Measurements from ENCODE around the gene USP26. TPM values are rescaled to one million over a fixed set of nuclear protein-coding genes. Genes with fewer than 3 reads are reported as not detected.
"Not testable (repeated sequence)": the region's sequence is repeated elsewhere in the genome, so short reads cannot be mapped to it uniquely, and the experiment has no call there.

Gene USP26
- total and polyA plus RNA-seq, 4 experiments from 2014 or later: not detected

DNA sequence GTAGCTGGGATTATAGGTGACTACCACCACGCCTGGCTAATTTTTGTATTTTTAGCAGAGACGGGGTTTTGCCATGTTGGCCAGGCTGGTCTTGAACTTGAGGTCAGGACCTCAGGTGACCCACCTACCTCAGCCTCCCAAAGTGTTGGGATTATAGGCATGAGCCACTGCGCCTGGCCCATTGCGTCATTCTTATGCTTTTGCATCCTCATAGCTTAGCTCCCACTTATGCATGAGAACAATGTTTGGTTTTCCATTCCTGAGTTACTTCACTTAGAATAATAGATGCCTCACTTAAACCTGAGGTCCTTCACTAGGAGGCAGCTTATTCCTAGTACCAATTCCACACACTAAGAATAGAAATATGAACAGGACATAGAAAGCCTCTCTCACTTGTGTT, 11.9 kb downstream of the USP26 start:
- H3K4me1 ChIP-seq (ENCODE audit: insufficient read depth, low read length); H3K4me3 ChIP-seq (ENCODE audit: low read length in 2 of 2); H3K27me3 Mint-ChIP-seq; H3K27me3 ChIP-seq (ENCODE audit: insufficient read depth, low read length); H3K36me3 Mint-ChIP-seq; CTCF ChIA-PET (ENCODE audit: partially characterized antibody); intact Hi-C loops (cut with micrococcal nuclease); H3K4me3 Mint-ChIP-seq; H3K27ac ChIP-seq (ENCODE audit: low read depth, low read length); H3K9me3 ChIP-seq (ENCODE audit: control insufficient read depth in 1 of 2, low read length in 2 of 2); H3K36me3 ChIP-seq (ENCODE audit: insufficient read depth, low read length); DNase-seq; POLR2A ChIA-PET (ENCODE audit: partially characterized antibody); H3K9me3 Mint-ChIP-seq; H3K27ac Mint-ChIP-seq; H3K4me1 Mint-ChIP-seq: not testable (repeated sequence)

DNA sequence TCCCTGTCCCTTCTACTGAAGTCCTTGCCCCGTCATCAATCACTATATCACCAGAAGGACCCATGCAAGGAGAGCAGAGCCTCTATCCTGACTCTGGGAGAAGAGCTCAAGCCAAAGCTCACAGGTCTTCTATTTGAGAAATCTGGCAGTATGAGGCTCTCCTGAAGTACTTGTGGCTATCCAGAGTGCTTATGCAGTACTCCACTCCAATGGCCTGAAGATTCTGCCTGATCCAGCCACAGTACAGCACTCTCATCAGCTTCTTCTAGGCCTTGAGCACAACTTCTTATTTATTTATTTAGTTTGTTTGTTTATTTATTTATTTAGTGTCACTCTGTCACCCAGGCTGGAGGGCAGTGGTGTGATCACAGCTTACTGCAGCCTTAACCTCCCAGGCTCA, 13.0 kb downstream of the USP26 start:
- Mint-ChIP-seq H3K4me1 (peaks cover 0 to 5% (median 2%) of the 10 kb centered on the region in 4 donors), H3K27me3 (peaks cover 0 to 1% of the 10 kb centered on the region in 2 donors), H3K27ac (no peak overlapping the region), H3K9me3 (no peaks in the 10 kb centered on the region), H3K4me3 (no peak overlapping the region), H3K36me3 (no peaks in the 10 kb centered on the region)
- Histone ChIP-seq H3K9me3 (ENCODE audit: control insufficient read depth in 1 of 2, low read length in 2 of 2) (no peaks in the 10 kb centered on the region), H3K4me1 (ENCODE audit: insufficient read depth, low read length) (no peaks in the 10 kb centered on the region), H3K4me3 (ENCODE audit: low read length in 2 of 2) (no peak overlapping the region), H3K27ac (ENCODE audit: low read depth, low read length) (no peak overlapping the region), H3K36me3 (ENCODE audit: insufficient read depth, low read length) (no peaks in the 10 kb centered on the region), H3K27me3 (ENCODE audit: insufficient read depth, low read length) (no peaks in the 10 kb centered on the region)
- CTCF ChIA-PET (ENCODE audit: partially characterized antibody): no interaction called here
- intact Hi-C loops (cut with micrococcal nuclease): no loop called here
- DNase-seq: no peak
- POLR2A ChIA-PET (ENCODE audit: partially characterized antibody): no interaction called here

DNA sequence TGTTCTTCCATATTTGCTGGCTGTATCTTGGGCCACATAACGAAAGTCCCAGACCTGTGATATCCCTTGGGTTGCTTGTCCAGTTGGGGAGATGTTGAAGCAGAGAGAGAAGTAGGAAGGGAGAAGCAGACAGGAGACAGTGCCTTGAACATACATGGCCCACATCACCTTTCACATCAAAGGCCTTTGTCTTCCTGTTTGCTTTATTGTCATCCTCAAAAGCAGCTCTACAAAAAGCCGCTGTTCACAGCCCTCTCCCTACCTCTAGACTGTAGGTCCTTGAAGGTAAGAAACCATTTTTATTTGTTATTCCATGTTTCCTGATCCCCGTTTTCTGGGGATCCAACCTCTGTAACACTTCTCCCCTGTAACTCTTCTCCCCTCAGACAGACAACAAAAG, 14.9 kb downstream of the USP26 start:
- H3K9me3 ChIP-seq (ENCODE audit: control insufficient read depth in 1 of 2, low read length in 2 of 2): no peaks in the 10 kb centered on the region
- DNase-seq: no peak
- H3K27ac Mint-ChIP-seq: no peak overlapping the region
- no peak overlapping the region for H3K4me3 ChIP-seq (ENCODE audit: low read length in 2 of 2)
- H3K36me3 ChIP-seq (ENCODE audit: insufficient read depth, low read length): no peaks in the 10 kb centered on the region
- no peaks in the 10 kb centered on the region for H3K27me3 ChIP-seq (ENCODE audit: insufficient read depth, low read length)
- ChIA-PET CTCF (ENCODE audit: partially characterized antibody) (no interaction called here), POLR2A (ENCODE audit: partially characterized antibody) (no interaction called here)
- no peak overlapping the region for H3K4me3 Mint-ChIP-seq
- H3K36me3 Mint-ChIP-seq: no peaks in the 10 kb centered on the region
- intact Hi-C loops (cut with micrococcal nuclease): no loop called here
- H3K9me3 Mint-ChIP-seq: peaks cover 0 to 2% (median 0%) of the 10 kb centered on the region in 8 donors
- H3K4me1 Mint-ChIP-seq: peaks cover 0 to 5% (median 2%) of the 10 kb centered on the region in 4 donors
- H3K27ac ChIP-seq (ENCODE audit: low read depth, low read length): no peak overlapping the region
- peaks cover 0 to 1% of the 10 kb centered on the region in 2 donors for H3K27me3 Mint-ChIP-seq
- H3K4me1 ChIP-seq (ENCODE audit: insufficient read depth, low read length): no peaks in the 10 kb centered on the region

DNA sequence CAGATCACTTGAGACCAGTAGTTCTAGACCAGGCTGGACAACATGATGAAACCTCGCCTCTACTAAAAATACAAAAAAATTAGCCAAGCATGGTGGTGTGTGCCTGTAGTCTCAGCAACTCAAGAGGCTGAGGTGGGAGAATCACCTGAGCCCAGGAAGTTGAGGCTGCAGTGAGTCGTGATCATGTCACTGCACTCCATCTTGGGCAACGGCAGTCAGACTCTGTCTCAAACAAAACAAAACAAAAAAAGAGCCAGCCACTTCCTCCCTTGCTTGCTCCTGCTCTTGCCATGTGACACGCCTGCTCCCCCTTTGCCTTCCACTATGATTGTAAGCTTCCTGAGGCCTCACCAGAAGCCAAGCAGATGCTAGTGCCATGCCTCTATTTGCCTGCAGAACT, 19.1 kb downstream of the USP26 start:
- POLR2A ChIA-PET (ENCODE audit: partially characterized antibody); CTCF ChIA-PET (ENCODE audit: partially characterized antibody); H3K27me3 Mint-ChIP-seq: not testable (repeated sequence)

DNA sequence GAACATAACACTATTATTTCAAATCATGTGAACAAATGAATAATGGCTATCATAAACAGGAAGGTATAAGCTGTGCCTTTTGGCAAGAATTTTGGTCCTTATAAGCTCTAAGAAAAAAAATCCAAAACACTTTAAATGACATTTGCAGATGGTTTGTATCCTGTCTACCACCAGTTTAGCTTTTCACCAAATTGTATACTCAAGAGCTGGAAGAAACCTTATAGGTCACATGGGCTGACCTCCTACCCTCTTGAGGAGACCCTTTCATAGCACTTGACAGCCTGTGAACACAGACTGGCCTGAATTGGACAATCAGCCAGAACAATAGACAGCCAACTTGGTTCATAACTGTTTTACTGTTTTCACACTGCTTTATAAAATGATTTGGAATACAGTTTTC, 24.3 kb downstream of the USP26 start:
- no peaks in the 10 kb centered on the region for H3K36me3 ChIP-seq (ENCODE audit: insufficient read depth, low read length)
- no peaks in the 10 kb centered on the region for H3K36me3 Mint-ChIP-seq
- no peaks in the 10 kb centered on the region for H3K4me1 ChIP-seq (ENCODE audit: insufficient read depth, low read length)
- H3K27ac Mint-ChIP-seq: no peak overlapping the region
- intact Hi-C loops (cut with micrococcal nuclease): no loop called here
- H3K27ac ChIP-seq (ENCODE audit: low read depth, low read length): no peak overlapping the region
- no peaks in the 10 kb centered on the region for H3K4me1 Mint-ChIP-seq
- ChIA-PET CTCF (ENCODE audit: partially characterized antibody) (no interaction called here), POLR2A (ENCODE audit: partially characterized antibody) (no interaction called here)
- no peaks in the 10 kb centered on the region for H3K9me3 ChIP-seq (ENCODE audit: control insufficient read depth in 1 of 2, low read length in 2 of 2)
- H3K9me3 Mint-ChIP-seq: no peaks in the 10 kb centered on the region
- no peak overlapping the region for H3K4me3 Mint-ChIP-seq
- DNase-seq: no peak
- H3K4me3 ChIP-seq (ENCODE audit: low read length in 2 of 2): no peak overlapping the region
- no peaks in the 10 kb centered on the region for H3K27me3 ChIP-seq (ENCODE audit: insufficient read depth, low read length)
- H3K27me3 Mint-ChIP-seq: no peaks in the 10 kb centered on the region

More for the DNA sequence above, 19.1 kb downstream of the USP26 start:
- H3K9me3 Mint-ChIP-seq; DNase-seq; H3K4me3 Mint-ChIP-seq; H3K9me3 ChIP-seq (ENCODE audit: control insufficient read depth in 1 of 2, low read length in 2 of 2); H3K4me1 ChIP-seq (ENCODE audit: insufficient read depth, low read length); H3K36me3 ChIP-seq (ENCODE audit: insufficient read depth, low read length); H3K36me3 Mint-ChIP-seq; H3K27me3 ChIP-seq (ENCODE audit: insufficient read depth, low read length); H3K27ac Mint-ChIP-seq; H3K4me1 Mint-ChIP-seq; intact Hi-C loops (cut with micrococcal nuclease); H3K4me3 ChIP-seq (ENCODE audit: low read length in 2 of 2); H3K27ac ChIP-seq (ENCODE audit: low read depth, low read length): not testable (repeated sequence)

DNA sequence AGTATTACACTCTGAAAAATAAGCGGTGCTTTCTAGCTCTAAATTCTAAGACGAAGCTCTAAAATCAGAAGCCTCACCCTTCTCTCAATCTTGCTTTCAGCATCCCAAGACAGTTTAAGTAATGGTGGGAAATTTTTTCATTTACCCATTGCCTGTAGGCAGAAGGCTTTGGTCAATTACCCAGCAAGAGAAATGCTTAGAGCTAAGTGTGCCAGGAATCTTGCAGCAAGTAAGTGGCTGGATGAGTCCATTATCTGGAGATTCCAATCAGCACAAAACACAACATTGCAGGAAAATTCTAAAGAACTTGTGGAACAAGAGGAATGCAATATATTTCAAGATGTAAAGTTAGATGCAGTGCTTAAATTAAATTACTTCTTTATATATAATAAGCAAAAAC, 28.4 kb downstream of the USP26 start:
- DNase-seq: no peak
- Mint-ChIP-seq H3K36me3 (no peaks in the 10 kb centered on the region), H3K9me3 (no peaks in the 10 kb centered on the region), H3K4me1 (no peaks in the 10 kb centered on the region), H3K27me3 (peaks cover 2 to 4% of the 10 kb centered on the region in 2 donors), H3K27ac (no peak overlapping the region), H3K4me3 (no peak overlapping the region)
- CTCF ChIA-PET (ENCODE audit: partially characterized antibody): no interaction called here
- H3K36me3 ChIP-seq (ENCODE audit: insufficient read depth, low read length): no peaks in the 10 kb centered on the region
- no peaks in the 10 kb centered on the region for H3K27me3 ChIP-seq (ENCODE audit: insufficient read depth, low read length)
- H3K27ac ChIP-seq (ENCODE audit: low read depth, low read length): no peak overlapping the region
- intact Hi-C loops (cut with micrococcal nuclease): no loop called here
- POLR2A ChIA-PET (ENCODE audit: partially characterized antibody): no interaction called here
- H3K4me3 ChIP-seq (ENCODE audit: low read length in 2 of 2): no peak overlapping the region
- no peaks in the 10 kb centered on the region for H3K4me1 ChIP-seq (ENCODE audit: insufficient read depth, low read length)
- no peaks in the 10 kb centered on the region for H3K9me3 ChIP-seq (ENCODE audit: control insufficient read depth in 1 of 2, low read length in 2 of 2)

DNA sequence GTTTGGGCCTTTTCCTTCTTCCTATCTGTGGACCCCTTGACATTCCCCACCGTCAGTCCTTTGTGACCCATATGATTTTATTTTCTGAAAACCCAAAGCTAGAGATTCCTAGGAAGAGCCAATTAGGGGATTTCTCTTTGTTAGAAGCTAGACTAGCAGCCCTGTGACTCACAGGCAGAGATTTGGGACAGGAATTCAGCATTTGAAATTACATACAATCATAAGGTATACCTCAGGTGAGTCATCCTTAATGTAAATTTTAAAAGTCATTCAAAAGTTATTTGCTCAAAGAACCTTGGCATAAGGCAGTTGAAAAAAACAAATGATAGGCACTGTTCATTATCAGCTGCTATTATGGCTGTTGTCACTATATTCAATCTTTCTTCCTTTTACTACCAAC, 40.6 kb downstream of the USP26 start:
- H3K27me3 Mint-ChIP-seq: peaks cover 2 to 3% of the 10 kb centered on the region in 2 donors
- no peak overlapping the region for H3K4me3 Mint-ChIP-seq
- H3K36me3 Mint-ChIP-seq: no peaks in the 10 kb centered on the region
- Histone ChIP-seq H3K27me3 (ENCODE audit: insufficient read depth, low read length) (no peaks in the 10 kb centered on the region), H3K4me3 (ENCODE audit: low read length in 2 of 2) (no peak overlapping the region), H3K4me1 (ENCODE audit: insufficient read depth, low read length) (no peaks in the 10 kb centered on the region), H3K27ac (ENCODE audit: low read depth, low read length) (no peak overlapping the region), H3K9me3 (ENCODE audit: control insufficient read depth in 1 of 2, low read length in 2 of 2) (no peaks in the 10 kb centered on the region), H3K36me3 (ENCODE audit: insufficient read depth, low read length) (no peaks in the 10 kb centered on the region)
- H3K4me1 Mint-ChIP-seq: no peaks in the 10 kb centered on the region
- intact Hi-C loops (cut with micrococcal nuclease): no loop called here
- H3K9me3 Mint-ChIP-seq: no peaks in the 10 kb centered on the region
- no peak overlapping the region for H3K27ac Mint-ChIP-seq
- POLR2A ChIA-PET (ENCODE audit: partially characterized antibody): no interaction called here
- CTCF ChIA-PET (ENCODE audit: partially characterized antibody): no interaction called here
- no peak for DNase-seq

DNA sequence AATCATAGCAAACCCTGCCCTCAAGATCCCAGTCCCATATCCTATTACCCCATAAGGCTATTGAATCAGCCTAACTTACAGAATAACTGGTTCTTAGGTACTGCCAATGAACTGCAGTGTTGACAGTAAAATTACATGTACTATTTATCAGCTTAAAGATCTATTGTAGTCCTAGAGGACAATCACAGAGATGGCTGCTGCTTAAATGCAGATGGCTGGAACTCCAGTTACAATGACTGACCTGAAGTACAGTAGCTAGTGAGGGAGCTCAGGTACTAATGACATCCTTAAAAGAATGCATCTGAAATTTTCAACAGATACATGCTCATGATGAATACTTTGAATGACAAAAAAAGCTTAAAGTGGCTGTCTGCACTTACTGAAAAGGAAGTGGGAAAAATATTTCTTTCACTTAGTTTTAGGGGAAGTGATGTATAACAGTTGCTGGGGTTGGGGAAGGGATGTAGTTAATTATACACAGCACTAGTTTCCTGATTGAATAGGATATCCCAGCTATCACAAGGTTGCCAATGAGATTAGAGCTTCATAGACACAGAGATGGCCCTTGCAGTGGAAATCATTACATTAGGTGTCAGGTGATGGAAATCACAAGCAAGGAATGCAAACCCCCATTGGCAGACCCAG, 42.0 kb downstream of the USP26 start:
- no peaks in the 10 kb centered on the region for H3K27me3 ChIP-seq (ENCODE audit: insufficient read depth, low read length)
- H3K9me3 Mint-ChIP-seq: no peaks in the 10 kb centered on the region
- H3K9me3 ChIP-seq (ENCODE audit: control insufficient read depth in 1 of 2, low read length in 2 of 2): no peaks in the 10 kb centered on the region
- ChIA-PET CTCF (ENCODE audit: partially characterized antibody) (no interaction called here), POLR2A (ENCODE audit: partially characterized antibody) (no interaction called here)
- DNase-seq: no peak
- H3K36me3 ChIP-seq (ENCODE audit: insufficient read depth, low read length): no peaks in the 10 kb centered on the region
- intact Hi-C loops (cut with micrococcal nuclease): no loop called here
- H3K27ac Mint-ChIP-seq: no peak overlapping the region
- H3K4me3 ChIP-seq (ENCODE audit: low read length in 2 of 2): no peak overlapping the region
- H3K27me3 Mint-ChIP-seq: peaks cover 2 to 3% of the 10 kb centered on the region in 2 donors
- H3K4me1 Mint-ChIP-seq: no peaks in the 10 kb centered on the region
- no peak overlapping the region for H3K4me3 Mint-ChIP-seq
- H3K4me1 ChIP-seq (ENCODE audit: insufficient read depth, low read length): no peaks in the 10 kb centered on the region
- H3K27ac ChIP-seq (ENCODE audit: low read depth, low read length): no peak overlapping the region
- no peaks in the 10 kb centered on the region for H3K36me3 Mint-ChIP-seq
